Measurements from ENCODE around the gene ANKMY1. TPM values are rescaled to one million over a fixed set of nuclear protein-coding genes. Genes with fewer than 3 reads are reported as not detected.

ANKMY1 gene
- total RNA-seq, 1 experiment from 2014 or later, result 28.3 TPM

GRCh38 chr2:240579071-240579762, 21.4 kb upstream of the ANKMY1 start:
- H3K79me2 ChIP-seq (ENCODE audit: insufficient read depth, low read length), result peaks cover 52% of the 10 kb centered on the region
- CTCF ChIA-PET, result interaction anchor here (0.7 to 3.7 kb wide), 7 partner anchors 10 to 62 kb away, joined by 3 to 48 read pairs (median 6); no protein-coding TSS in a partner anchor
- H3K27ac ChIP-seq (ENCODE audit: low read depth, low read length), result peak overlapping the region; percentile 77
- no peak overlapping the region for H2AFZ ChIP-seq (ENCODE audit: low read depth, low read length, poor library complexity, severe bottlenecking)
- RAD21 ChIA-PET (ENCODE audit: low non-redundant PET in 1 of 2, low total read pairs in 2 of 2, uncharacterized antibody in 2 of 2, unreplicated experiment in 2 of 2), result interaction anchor here in 1 of 2 experiments (1.3 kb wide), 1 partner anchor 13 kb away, joined by 5 read pairs; no protein-coding TSS in a partner anchor
- no TSS peak for BruUV-seq (replicated peaks)
- peak overlapping the region; percentile 77 for H3K4me2 ChIP-seq (ENCODE audit: low read length)
- H3K9me2 ChIP-seq (ENCODE audit: insufficient read depth), result no peaks in the 10 kb centered on the region
- TF ChIP-seq POLR2AphosphoS5 (IDR thresholded peaks at IDR 0.05; ENCODE audit: low read depth, low read length) (peak; percentile 30), ZNF274 (IDR thresholded peaks at IDR 0.05; ENCODE audit: low read depth, low read length) (no peak)
- H3K36me3 ChIP-seq (ENCODE audit: control insufficient read depth in 1 of 2, insufficient read depth in 2 of 2, low read length in 2 of 2), result no peaks in the 10 kb centered on the region
- POLR2A ChIA-PET, result interaction anchor here (1.2 to 1.5 kb wide), 3 partner anchors 10 to 15 kb away, joined by 3 to 10 read pairs (median 4); no protein-coding TSS in a partner anchor
- DNase-seq (ENCODE audit: low read depth, low spot score) (no peak), ATAC-seq (peak; percentile 5)
- H4K20me1 ChIP-seq (ENCODE audit: insufficient read depth), result no peaks in the 10 kb centered on the region
- intact Hi-C loops (cut with micrococcal nuclease), result loop anchor here (1.0 kb wide), 1 partner anchor 13 kb away; no protein-coding TSS in a partner anchor
- peaks cover 35 to 47% of the 10 kb centered on the region in 2 experiments for H3K4me1 ChIP-seq (ENCODE audit: control insufficient read depth in 1 of 2, insufficient read depth in 2 of 2, low read length in 2 of 2)
- no peaks in the 10 kb centered on the region for H3K27me3 ChIP-seq (ENCODE audit: insufficient read depth, low read length)
- H3K9me3 ChIP-seq (ENCODE audit: control insufficient read depth in 1 of 2, insufficient read depth in 1 of 2, low read depth in 1 of 2, low read length in 2 of 2), result no peaks in the 10 kb centered on the region
- H3K4me3 ChIP-seq (replicated peaks in 1 of 2; ENCODE audit: low read depth in 1 of 2, low read length in 2 of 2), result peak overlapping the region in 1 of 2 experiments; percentile 40; a peak in 2 of 4 replicates
- H3K9ac ChIP-seq (ENCODE audit: low read length), result peak overlapping the region; percentile 70

DNA sequence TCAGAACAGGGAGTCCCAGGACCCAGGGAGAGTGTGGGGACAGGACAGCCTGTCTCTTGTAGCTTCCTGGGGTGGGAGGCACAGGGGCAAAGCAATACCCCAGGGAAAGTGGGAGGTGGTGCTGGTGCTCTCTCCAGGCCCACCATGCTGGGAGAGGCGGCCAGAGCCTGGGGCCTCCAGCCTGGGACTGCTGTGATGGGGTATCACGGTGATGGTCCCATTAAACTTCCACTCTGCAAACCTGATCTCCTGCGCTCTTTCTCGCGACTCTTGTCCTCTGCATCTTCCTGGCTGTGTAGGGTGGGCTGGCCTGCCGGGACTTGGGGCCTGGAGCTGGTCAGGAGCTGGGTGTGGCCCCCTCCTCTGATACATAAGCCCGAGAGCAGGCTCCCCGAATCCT, 20.7 kb upstream of the ANKMY1 start:
- no peaks in the 10 kb centered on the region for H4K20me1 ChIP-seq (ENCODE audit: insufficient read depth)
- H2AFZ ChIP-seq (ENCODE audit: low read depth, low read length, poor library complexity, severe bottlenecking), result no peak overlapping the region
- no peak for DNase-seq (ENCODE audit: low read depth, low spot score)
- CTCF ChIA-PET, result interaction anchor here (3.7 kb wide), 1 partner anchor 12 kb away, joined by 48 read pairs; no protein-coding TSS in a partner anchor
- no peaks in the 10 kb centered on the region for H3K9me2 ChIP-seq (ENCODE audit: insufficient read depth)
- no peak overlapping the region for H3K4me3 ChIP-seq (replicated peaks in 1 of 2; ENCODE audit: low read depth in 1 of 2, low read length in 2 of 2)
- intact Hi-C loops (cut with micrococcal nuclease), result no loop called here
- H3K27me3 ChIP-seq (ENCODE audit: insufficient read depth, low read length), result no peaks in the 10 kb centered on the region
- H3K4me1 ChIP-seq (ENCODE audit: control insufficient read depth in 1 of 2, insufficient read depth in 2 of 2, low read length in 2 of 2), result peaks cover 35 to 47% of the 10 kb centered on the region in 2 experiments
- no peaks in the 10 kb centered on the region for H3K9me3 ChIP-seq (ENCODE audit: control insufficient read depth in 1 of 2, insufficient read depth in 1 of 2, low read depth in 1 of 2, low read length in 2 of 2)
- BruUV-seq (replicated peaks), result no TSS peak
- no peaks in the 10 kb centered on the region for H3K36me3 ChIP-seq (ENCODE audit: control insufficient read depth in 1 of 2, insufficient read depth in 2 of 2, low read length in 2 of 2)
- no peak overlapping the region; the same call in 1 of the 2 replicates for H3K4me2 ChIP-seq (ENCODE audit: low read length)
- peaks cover 45% of the 10 kb centered on the region for H3K79me2 ChIP-seq (ENCODE audit: insufficient read depth, low read length)
- peak overlapping the region; percentile 77 for H3K27ac ChIP-seq (ENCODE audit: low read depth, low read length)
- POLR2A ChIA-PET, result no interaction called here
- RAD21 ChIA-PET (ENCODE audit: low non-redundant PET in 1 of 2, low total read pairs in 2 of 2, uncharacterized antibody in 2 of 2, unreplicated experiment in 2 of 2), result no interaction called here
- no peak for ATAC-seq
- no peak for TF ChIP-seq FOSL1 (IDR thresholded peaks at IDR 0.05; ENCODE audit: low read depth)
- TF ChIP-seq, protein P1, sequence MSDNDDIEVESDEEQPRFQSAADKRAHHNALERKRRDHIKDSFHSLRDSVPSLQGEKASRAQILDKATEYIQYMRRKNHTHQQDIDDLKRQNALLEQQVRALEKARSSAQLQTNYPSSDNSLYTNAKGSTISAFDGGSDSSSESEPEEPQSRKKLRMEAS (IDR thresholded peaks at IDR 0.05), result no peak
- no peak for TF ChIP-seq CBX3 (IDR thresholded peaks at IDR 0.05; ENCODE audit: low read depth)
- TF ChIP-seq SP1 (IDR thresholded peaks at IDR 0.05; ENCODE audit: low read depth), result no peak
- TF ChIP-seq, protein P2, sequence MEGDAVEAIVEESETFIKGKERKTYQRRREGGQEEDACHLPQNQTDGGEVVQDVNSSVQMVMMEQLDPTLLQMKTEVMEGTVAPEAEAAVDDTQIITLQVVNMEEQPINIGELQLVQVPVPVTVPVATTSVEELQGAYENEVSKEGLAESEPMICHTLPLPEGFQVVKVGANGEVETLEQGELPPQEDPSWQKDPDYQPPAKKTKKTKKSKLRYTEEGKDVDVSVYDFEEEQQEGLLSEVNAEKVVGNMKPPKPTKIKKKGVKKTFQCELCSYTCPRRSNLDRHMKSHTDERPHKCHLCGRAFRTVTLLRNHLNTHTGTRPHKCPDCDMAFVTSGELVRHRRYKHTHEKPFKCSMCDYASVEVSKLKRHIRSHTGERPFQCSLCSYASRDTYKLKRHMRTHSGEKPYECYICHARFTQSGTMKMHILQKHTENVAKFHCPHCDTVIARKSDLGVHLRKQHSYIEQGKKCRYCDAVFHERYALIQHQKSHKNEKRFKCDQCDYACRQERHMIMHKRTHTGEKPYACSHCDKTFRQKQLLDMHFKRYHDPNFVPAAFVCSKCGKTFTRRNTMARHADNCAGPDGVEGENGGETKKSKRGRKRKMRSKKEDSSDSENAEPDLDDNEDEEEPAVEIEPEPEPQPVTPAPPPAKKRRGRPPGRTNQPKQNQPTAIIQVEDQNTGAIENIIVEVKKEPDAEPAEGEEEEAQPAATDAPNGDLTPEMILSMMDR (IDR thresholded peaks at IDR 0.05 in 2 of 3, conservative IDR thresholded peaks at IDR 0.05 in 1 of 3; ENCODE audit: borderline replicate concordance in 1 of 3, insufficient read depth in 1 of 3, low read depth in 2 of 3, low read length in 2 of 3), result no peak
- no peak for TF ChIP-seq POLR2A (IDR thresholded peaks at IDR 0.05; ENCODE audit: borderline replicate concordance, extremely low read depth, insufficient read depth, insufficient read length)
- no peak for TF ChIP-seq SIN3A (IDR thresholded peaks at IDR 0.05; ENCODE audit: low read depth)
- TF ChIP-seq ELF1 (IDR thresholded peaks at IDR 0.05; ENCODE audit: borderline replicate concordance, low read depth), result no peak
- TF ChIP-seq EGR1 (IDR thresholded peaks at IDR 0.05; ENCODE audit: low read depth), result no peak
- TF ChIP-seq ZBTB33 (IDR thresholded peaks at IDR 0.05; ENCODE audit: extremely low read depth, insufficient replicate concordance, low read length), result no peak
- no peak for TF ChIP-seq CEBPB (IDR thresholded peaks at IDR 0.05; ENCODE audit: low read depth)
- H3K9ac ChIP-seq (ENCODE audit: low read length), result peak overlapping the region; percentile 70; the same call in 1 of the 2 replicates

Data from HCT116 (cell line).